ENCODE results near the gene GRAMD1A. TPM values are rescaled to one million over a fixed set of nuclear protein-coding genes. Genes with fewer than 3 reads are reported as not detected.
A peak's percentile ranks its signal among the peaks of the same experiment; 100 is the strongest.

The GRAMD1A gene
- total RNA-seq, 1 experiment from 2014 or later: 62.7 TPM

DNA sequence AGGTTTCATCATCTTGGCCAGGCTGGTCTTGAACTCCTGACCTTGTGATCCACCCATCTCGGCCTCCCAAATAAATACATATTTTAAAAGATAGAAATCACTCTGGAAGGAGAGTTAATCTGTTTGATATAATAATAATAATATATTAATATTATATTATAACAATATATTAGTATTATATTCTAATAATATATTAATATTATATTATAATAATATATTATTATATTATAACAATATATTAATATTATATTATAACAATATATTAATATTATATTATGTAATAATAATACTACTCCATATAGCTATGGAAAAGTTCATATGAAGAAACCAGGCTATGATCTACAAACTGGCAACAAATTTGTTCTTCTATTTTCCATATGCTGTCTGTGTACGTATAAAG, 58.2 kb downstream of the GRAMD1A start:
- intact Hi-C loops (cut with micrococcal nuclease; ENCODE audit: unreplicated experiment): no loop called here
- 0 out of 2 replicates have a peak, but pooled peaks cover under 1% of the 10 kb centered on the region for H3K4me1 ChIP-seq (replicated peaks; ENCODE audit: insufficient read depth)
- H3F3A ChIP-seq (ENCODE audit: insufficient read depth, low read depth): peaks cover 5% of the 10 kb centered on the region; the same call in 1 of the 2 replicates
- no peaks in the 10 kb centered on the region for H3K9me3 ChIP-seq (ENCODE audit: insufficient read depth, low read depth)
- H3K27ac ChIP-seq: no peak overlapping the region
- ChIA-PET CTCF (no interaction called here), POLR2A (ENCODE audit: unreplicated experiment) (no interaction called here)
- TF ChIP-seq, protein P1, sequence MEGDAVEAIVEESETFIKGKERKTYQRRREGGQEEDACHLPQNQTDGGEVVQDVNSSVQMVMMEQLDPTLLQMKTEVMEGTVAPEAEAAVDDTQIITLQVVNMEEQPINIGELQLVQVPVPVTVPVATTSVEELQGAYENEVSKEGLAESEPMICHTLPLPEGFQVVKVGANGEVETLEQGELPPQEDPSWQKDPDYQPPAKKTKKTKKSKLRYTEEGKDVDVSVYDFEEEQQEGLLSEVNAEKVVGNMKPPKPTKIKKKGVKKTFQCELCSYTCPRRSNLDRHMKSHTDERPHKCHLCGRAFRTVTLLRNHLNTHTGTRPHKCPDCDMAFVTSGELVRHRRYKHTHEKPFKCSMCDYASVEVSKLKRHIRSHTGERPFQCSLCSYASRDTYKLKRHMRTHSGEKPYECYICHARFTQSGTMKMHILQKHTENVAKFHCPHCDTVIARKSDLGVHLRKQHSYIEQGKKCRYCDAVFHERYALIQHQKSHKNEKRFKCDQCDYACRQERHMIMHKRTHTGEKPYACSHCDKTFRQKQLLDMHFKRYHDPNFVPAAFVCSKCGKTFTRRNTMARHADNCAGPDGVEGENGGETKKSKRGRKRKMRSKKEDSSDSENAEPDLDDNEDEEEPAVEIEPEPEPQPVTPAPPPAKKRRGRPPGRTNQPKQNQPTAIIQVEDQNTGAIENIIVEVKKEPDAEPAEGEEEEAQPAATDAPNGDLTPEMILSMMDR (conservative IDR thresholded peaks at IDR 0.05): no peak
- TF ChIP-seq EZH2 (IDR thresholded peaks at IDR 0.05; ENCODE audit: low read depth): no peak
- H2AFZ ChIP-seq: no peak overlapping the region; the same call in 1 of the 2 replicates
- H3K9me2 ChIP-seq (ENCODE audit: insufficient read depth): no peaks in the 10 kb centered on the region
- no peak for DNase-seq
- no peaks in the 10 kb centered on the region for H4K20me1 ChIP-seq (ENCODE audit: insufficient read depth)
- H3K4me3 ChIP-seq: no peak overlapping the region
- no peak overlapping the region for H3K4me2 ChIP-seq
- no peaks in the 10 kb centered on the region for H3K36me3 ChIP-seq (ENCODE audit: low read depth)
- H3K27me3 ChIP-seq (ENCODE audit: insufficient read depth, low read depth): no peaks in the 10 kb centered on the region
- BruUV-seq (replicated peaks): no TSS peak
- no peaks in the 10 kb centered on the region for H3K79me2 ChIP-seq (ENCODE audit: low read depth)

DNA sequence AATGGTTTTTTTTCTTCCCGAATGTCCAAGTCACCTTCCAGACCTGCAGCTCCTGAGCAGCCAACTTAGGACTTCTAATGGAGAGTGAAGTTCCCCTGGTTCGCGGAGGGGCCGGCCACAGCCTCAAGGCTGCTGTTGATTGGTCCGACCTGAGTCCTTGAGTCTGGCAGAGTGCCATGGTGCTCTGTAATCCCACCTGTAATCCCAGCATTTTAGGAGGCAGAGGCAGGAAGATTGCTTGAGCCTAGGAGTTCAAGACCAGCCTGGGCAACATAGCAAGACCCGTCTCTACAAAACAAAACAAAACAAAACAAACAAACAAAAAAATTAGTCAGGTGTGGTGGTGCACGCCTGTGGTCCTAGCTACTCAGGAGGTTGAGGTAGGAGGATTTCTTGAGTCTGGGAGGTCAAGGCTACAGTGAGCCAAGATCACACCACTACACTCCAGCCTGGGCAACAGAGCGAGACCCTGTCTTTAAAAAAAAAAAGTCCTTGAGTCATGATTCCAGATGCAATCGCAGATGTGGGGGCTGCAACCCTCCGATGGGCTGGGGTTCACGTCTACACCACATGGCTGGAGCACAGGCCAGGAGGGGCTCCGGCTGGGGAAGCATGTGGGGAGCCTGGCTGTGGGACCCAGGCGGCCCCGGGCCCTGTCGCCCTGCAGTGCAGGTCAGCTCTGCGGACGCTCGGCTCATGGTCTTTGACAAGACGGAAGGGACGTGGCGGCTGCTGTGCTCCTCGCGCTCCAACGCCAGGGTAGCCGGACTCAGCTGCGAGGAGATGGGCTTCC, 59.1 kb downstream of the GRAMD1A start:
- Histone ChIP-seq H3K36me3 (ENCODE audit: low read depth) (no peaks in the 10 kb centered on the region), H3F3A (ENCODE audit: insufficient read depth, low read depth) (peaks cover 5% of the 10 kb centered on the region; the same call in 1 of the 2 replicates), H3K27ac (no peak overlapping the region), H3K9me2 (ENCODE audit: insufficient read depth) (no peaks in the 10 kb centered on the region), H3K27me3 (ENCODE audit: insufficient read depth, low read depth) (no peaks in the 10 kb centered on the region), H2AFZ (peak overlapping the region; percentile 13; the same call in 1 of the 2 replicates), H3K4me3 (no peak overlapping the region), H3K4me2 (no peak overlapping the region), H3K9me3 (ENCODE audit: insufficient read depth, low read depth) (no peaks in the 10 kb centered on the region), H4K20me1 (ENCODE audit: insufficient read depth) (no peaks in the 10 kb centered on the region), H3K4me1 (replicated peaks; ENCODE audit: insufficient read depth) (no peaks in the 10 kb centered on the region), H3K79me2 (ENCODE audit: low read depth) (no peaks in the 10 kb centered on the region)
- no TSS peak for BruUV-seq (replicated peaks)
- ChIA-PET CTCF (no interaction called here), POLR2A (ENCODE audit: unreplicated experiment) (no interaction called here)
- no peak for DNase-seq
- intact Hi-C loops (cut with micrococcal nuclease; ENCODE audit: unreplicated experiment): no loop called here
- no peak for TF ChIP-seq EZH2 (IDR thresholded peaks at IDR 0.05; ENCODE audit: low read depth)
- TF ChIP-seq, protein P1 (conservative IDR thresholded peaks at IDR 0.05): no peak

DNA sequence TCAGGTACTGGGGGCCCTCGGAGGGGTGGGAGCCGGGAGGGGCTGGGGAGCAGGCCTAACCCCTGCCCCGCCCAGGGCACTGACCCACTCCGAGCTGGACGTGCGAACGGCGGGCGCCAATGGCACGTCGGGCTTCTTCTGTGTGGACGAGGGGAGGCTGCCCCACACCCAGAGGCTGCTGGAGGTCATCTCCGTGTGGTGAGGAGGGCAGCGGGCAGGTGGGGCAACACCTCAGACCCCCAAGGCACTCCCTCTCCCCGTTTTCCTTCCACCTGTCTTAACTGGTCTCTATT, 59.6 kb downstream of the GRAMD1A start:
- intact Hi-C loops (cut with micrococcal nuclease; ENCODE audit: unreplicated experiment): no loop called here

More for the DNA sequence above, 59.6 kb downstream of the GRAMD1A start:
- TF ChIP-seq, protein P1 (conservative IDR thresholded peaks at IDR 0.05): no peak
- no peak for TF ChIP-seq EZH2 (IDR thresholded peaks at IDR 0.05; ENCODE audit: low read depth)
- Histone ChIP-seq H3K79me2 (ENCODE audit: low read depth) (no peaks in the 10 kb centered on the region), H4K20me1 (ENCODE audit: insufficient read depth) (no peaks in the 10 kb centered on the region), H3K36me3 (ENCODE audit: low read depth) (no peaks in the 10 kb centered on the region), H3K9me2 (ENCODE audit: insufficient read depth) (no peaks in the 10 kb centered on the region), H3K9me3 (ENCODE audit: insufficient read depth, low read depth) (no peaks in the 10 kb centered on the region), H3F3A (ENCODE audit: insufficient read depth, low read depth) (peaks cover 5% of the 10 kb centered on the region; the same call in 1 of the 2 replicates), H3K4me2 (no peak overlapping the region), H3K4me3 (no peak overlapping the region), H3K4me1 (replicated peaks; ENCODE audit: insufficient read depth) (no peaks in the 10 kb centered on the region), H2AFZ (no peak overlapping the region), H3K27ac (no peak overlapping the region), H3K27me3 (ENCODE audit: insufficient read depth, low read depth) (no peaks in the 10 kb centered on the region)
- ChIA-PET CTCF (no interaction called here), POLR2A (ENCODE audit: unreplicated experiment) (no interaction called here)
- no TSS peak for BruUV-seq (replicated peaks)
- DNase-seq: no peak

Data from PC-9 (cell line).